Medulla oblongata (tissue), 1 donor: Measurements from ENCODE around the gene C3orf22.

Source experiments
- DNase-seq: peaks from one replicate; pipeline ENCODE4 v3.0.0-alpha.2; 2015; ENCODE audit errors: extremely low spot score

Gene C3orf22

DNA sequence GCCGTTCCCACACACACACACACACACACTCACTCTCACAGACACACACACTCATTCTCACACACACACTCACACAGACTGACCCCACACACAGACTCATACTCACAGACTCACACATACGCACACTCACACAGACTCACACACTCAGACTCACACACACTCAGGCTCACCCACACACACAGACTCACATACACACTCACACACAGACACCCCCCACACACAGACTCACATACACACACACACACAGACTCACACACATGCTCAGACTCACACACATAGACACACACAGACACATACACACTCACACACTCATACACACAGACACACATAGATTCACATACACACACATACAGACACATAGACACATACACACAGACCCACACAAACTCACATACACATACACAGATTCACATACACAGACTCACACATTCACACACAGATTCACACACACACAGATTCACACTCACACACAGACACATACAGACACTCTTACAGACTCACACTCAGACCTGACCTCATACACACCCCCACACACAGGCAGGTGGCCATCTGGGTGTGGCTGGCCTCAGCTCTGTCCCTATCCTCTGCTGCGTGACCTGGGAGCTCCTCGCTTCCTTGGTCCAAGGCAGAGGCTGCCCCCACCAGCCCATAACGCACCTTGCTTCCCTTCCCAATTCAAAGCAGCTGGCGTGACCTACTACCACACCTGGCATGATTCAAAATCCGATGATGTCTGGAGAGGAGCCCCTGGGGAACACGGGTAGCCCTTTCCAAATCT lies 1.9 kb downstream of the C3orf22 start:
- DNase-seq, result no peak

DNA sequence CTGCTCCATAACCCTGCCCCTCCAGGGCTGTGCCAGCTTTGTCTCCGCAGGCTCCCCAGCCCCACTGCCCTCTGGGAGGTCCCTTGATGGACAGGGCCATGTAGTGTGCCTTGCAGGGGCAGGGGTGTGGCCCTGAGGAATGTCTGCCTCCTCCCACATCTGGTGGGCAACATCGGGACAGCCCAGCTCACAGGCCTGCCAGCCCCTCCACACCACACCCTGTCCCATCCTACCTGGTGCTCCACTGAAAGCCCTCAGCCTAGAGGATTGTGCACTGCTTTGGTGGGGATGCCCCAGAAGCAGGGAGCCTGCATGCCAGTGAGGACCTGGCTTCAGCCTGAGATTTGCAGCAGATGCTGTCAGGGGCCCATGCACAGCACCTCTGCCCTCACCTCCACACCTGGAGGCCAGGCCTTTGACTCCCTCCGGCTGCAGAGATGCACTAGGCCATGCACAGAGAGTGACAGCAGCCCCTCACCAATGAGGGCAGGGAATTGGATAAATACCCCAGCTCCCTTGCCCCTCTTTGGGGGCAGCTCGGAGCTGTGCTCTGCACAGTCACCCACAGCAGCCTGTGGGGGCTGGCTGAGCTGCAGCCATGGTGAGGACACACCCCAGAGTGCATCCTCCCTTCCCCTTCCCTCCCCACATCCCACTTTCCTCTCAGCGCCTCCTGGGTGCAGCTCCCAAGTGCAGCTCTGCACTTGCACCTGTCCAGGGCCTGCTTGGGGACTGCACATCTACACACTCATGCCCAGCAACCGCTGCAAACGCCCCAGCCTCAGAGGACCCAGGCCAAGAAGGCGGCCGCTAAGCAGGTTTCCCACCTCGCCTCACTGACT lies 2.7 kb downstream of the C3orf22 start:
- no peak for DNase-seq

DNA sequence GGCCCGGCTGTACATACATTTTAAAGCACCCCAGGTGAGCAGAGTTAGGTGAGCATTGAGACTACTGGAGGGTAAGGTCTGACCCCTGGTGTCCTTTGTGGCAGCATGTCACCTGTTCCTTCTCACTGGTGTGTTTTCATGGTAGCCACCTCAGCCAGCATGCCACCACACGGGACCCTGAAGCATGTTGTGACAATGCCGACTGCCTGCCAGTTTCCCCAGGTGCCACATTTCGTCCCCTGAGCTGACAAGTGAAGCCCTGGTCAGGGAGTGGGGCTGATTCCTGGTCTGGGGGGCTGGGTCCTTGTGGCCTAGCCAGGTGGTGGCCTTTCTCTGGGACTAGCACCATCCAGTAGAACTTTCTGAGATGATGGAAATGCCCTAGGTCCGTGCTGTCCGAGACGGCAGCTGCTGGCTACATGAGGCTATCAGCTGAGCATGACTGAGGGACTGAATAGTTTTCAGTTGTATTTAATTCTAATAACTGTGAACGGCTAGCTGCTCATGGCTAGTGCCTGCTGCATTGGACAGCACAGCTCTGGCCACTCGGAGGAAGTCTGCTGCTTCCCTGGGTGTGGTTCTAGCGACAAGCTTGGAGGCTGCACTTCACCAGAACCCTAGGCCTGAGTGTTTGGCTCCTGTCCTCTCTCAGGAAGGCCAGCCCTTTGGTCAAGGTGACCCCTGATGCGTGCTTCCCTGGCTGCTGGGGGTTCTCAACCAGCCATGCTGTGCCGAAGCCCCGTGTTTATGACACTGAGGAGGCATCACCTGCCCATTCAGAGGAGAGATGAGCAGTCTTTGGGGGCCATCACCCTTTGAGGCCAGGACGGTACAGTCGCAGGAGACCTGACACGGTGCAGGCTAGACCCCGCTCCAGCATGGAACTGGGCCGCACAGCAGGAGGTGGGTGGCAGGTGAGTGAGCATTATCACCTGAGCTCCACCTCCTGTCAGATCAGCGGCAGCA lies 3.9 kb downstream of the C3orf22 start:
- no peak for DNase-seq

DNA sequence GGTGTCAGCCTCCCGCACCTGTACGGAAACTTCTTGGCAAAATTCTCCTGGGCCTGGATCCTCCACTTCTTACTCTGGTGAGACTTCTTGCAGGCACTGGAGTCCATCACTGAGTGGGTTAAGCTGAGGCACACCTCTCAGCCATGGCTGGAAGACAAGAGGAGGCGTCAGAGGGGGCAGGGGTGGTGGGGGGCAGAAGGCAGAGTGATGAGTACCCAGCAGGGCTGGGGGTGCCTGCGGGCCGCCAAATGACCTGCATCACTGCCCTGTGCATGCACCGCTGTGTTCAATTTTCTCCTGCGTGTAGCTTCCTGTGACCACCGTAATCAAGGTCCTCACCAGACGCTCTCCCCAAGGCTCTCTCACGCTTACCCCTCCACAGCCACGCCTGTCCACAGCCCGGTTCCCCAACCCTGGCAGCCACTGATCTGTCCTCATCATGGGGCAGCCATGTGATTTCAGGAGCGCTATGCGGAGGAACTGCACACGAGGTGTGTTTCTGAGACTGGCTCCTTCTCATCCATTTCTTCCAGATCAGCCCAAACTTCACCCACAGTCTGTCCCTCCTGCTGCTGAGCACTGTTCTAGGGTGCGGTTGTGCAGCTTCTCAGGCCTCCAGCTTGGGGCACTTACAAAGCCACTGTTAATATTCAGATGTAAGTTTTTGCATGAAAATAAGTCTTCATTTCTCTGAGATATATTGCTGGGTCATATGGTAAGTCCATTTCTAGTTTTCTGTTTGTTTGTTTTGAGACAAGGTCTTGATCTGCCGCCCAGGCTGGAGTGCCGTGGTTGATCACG lies 5.2 kb downstream of the C3orf22 start:
- DNase-seq, result no peak

DNA sequence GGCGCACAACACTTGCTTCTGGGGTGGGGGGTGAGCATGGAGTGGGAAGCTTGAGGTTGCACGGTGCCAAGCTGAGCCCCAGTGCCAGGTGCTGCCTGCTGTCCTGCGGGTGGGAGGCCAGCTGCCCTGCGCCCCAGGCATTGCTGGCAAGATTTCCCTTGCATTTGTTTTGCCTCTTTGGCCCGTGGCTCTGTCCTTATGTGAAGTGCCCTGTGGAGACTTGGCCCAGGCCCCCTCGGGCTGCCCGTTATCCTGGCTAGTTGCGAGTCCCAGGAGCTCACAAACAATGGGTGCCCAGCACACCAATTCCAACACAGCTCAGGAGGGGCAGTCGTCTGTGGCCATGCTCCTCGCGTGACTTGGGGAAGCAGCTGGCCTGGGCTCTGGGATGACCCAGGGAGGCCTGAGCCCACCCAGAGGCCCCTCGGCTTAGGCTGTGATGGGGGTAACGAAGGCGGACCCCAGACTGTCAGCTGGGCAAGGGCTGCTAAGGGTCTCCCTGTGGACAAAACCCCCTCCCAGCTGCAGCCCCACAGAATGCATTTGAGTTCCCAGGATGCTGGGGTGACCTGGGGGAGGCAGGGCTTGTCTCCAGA lies 5.9 kb downstream of the C3orf22 start:
- no peak for DNase-seq

DNA sequence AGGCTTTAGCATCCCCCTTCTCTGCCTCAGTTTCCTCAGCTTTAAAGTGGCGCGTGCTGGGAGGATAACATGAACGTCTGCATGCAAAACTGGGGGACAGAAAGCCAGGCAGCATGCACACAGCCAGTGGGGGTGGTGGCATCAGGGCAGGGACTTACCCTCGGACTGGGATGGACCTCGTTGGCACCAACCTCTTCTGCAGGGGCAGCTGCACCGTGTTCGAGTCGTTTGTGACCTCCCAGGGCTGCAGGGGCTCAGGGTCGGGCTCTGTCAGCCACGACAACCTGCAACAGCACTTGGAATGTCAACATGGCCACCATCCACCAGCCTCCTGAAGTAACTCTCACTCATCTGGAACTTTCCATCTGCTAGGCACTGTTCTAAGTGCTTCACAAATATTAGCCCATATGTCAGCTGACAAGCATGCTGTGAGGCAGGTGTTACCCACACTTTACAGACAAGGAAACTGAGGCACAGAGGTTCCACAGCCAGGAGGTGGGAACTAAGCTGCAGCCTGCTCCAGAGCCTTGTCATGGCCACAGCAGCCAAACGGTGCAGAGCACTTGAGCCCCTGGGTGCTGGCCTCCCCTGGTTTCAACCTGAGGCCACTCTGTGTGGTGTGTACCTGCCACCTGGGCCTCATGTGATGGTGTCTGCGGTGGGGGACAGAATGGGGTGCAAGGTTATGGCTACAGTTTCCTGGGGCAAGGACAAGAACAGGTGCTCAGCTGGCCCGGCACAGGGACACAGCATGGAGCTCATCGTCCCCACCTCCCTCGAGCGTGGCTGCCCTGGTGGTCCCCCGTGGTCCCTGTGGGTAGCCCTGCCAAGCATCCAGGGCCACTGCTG lies 6.7 kb downstream of the C3orf22 start:
- no peak for DNase-seq

DNA sequence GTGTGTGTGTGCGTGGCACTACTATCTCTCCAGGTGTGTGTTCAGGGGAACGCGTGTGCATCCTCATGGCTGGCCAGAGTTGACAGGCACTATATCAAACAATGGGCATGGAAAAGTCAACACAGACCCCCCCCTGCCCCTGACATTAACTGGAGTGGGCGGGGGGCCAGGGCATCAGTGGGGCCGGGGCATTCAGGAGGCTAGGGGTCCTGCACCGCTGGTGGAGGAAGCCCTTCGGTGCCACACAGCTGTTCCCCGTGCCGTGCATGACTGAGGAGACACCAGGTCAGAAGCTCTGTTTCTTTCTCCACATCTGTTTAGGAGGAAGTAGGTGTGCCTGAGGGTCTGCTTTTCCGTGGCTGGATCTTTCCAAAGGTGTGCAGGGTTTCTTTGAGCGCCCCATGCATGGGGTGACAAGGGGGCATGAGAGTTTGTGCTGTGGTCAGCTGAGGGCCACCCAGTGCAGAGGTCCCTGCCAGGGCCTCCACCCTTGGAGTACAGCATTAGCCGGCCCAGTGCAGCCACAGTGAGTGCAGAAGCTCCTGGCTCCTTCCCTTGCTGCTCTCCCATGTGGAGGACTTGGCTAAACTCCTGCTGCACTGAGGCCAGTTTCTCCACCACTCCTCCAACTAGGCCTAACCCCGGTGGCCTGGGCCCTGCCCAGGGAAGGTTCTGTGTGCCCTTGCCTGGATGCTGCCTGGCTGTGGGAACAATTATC lies 7.5 kb downstream of the C3orf22 start:
- peak; percentile 29 for DNase-seq

DNA sequence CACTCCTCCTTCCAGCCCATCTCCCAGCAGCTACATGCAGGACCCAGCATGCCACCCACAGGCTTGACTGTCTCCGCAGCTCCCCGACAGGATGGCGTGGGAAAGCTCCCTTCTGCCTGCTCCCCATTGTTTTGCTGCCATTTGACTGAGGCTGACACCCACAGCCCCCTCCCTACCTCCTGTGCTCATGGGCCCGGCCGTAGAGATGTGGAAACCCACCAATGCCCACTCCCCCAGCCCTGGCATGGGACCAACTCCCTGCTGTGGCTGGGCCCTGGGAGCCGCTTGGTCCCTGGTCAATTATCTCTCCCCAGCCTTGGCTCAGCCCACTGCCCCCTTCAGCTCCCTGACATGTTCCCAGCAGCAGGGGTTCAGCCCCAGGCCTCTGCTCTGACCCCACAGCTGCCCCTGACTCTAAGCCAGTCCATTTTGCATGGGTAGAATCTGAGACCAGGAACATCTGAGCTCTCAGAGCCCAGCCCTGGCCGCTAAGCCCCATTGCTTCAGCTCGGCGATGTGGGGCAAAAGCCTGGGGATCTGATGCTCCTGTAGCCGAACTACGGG lies 8.2 kb downstream of the C3orf22 start:
- no peak for DNase-seq

DNA sequence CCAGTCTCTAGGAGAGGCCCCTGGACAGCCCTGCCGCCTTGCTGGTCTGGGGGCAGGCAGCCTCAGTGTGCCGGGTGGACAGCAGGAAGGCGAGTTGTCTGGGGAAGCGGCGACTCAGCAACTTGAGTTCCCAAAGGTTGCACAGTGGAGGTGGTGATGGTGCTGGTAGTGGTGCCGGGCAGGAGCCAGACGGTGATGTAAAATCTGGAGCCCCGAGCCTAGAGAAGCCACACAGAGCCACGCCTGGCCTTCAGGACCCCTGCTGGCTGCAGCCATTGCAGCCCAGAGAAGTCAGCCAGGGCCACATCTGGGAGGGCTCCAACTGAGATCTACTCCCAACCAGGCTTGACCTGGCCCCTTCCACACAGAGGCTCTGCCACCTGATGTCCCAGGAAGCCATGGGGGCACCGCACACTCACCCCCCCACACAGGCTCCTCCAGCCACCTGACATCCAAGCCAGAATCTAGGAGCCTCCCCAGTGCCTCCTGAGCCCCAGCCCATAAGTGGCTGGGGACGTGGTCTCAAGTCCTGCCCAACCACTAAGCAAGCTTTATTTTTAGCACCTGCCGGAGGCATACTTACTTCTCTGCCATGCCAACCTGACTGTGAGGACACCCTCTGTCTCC lies 8.8 kb downstream of the C3orf22 start:
- DNase-seq, result no peak

DNA sequence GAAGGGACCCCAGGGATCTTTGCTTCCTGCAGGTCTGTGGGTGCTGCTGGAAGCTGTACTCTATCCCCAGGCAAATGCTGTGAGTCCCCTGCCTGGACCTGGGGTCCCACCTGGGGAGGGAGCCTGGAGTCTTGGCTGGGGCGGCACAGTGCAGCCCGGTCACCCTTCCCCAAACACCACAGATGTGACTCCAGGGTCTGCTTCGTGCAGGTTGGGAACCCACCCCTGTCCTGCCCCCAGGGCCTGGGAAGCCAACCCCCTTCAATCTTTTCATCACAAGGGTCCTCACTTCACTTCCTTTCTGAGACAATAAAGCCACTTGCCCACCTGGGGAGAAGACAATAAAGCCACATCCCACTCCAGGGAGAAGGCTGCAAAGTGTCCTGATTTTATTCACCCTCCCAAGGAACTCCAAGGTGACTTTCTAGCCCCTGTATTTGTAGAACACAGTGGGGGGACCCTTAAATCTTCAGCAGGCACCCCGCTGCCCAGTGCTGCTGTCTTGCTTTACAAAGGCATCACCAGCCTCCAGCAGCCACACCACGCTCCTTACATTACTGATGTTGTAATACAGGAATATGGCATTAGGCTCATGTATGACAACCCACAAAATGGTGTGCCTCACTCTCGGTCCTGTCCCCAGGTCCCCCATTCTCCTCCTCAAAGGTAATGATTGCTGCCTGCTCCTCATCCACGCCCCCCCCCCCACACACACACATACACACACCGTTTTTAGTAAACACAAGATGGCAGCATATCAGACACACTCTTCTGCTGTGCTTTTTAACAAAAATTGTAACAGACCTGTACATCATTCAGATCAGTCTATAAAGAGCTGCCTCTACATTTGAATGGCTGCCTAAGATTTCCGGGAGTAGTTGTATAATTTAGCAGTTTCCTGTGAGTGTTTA lies 9.9 kb downstream of the C3orf22 start:
- no peak for DNase-seq

DNA sequence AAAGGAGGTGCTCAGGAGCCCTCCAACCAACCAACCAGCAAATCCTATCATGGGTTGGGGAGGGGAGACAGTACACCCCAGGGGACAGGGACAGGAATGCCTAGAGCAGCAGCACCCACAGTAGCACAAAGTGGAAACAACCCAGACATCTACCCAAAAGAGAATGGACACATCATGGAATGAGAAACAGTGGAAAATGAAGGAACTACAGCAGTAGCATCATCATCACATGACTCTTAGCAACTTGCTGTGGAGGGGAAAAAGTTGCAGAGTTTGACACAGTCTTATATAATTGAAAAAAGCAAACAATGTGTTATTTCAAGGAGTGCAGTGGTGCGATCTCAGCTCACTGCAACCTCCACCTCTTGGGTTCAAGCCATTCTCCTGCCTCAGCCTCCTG lies 11.0 kb downstream of the C3orf22 start:
- DNase-seq, result no peak

DNA sequence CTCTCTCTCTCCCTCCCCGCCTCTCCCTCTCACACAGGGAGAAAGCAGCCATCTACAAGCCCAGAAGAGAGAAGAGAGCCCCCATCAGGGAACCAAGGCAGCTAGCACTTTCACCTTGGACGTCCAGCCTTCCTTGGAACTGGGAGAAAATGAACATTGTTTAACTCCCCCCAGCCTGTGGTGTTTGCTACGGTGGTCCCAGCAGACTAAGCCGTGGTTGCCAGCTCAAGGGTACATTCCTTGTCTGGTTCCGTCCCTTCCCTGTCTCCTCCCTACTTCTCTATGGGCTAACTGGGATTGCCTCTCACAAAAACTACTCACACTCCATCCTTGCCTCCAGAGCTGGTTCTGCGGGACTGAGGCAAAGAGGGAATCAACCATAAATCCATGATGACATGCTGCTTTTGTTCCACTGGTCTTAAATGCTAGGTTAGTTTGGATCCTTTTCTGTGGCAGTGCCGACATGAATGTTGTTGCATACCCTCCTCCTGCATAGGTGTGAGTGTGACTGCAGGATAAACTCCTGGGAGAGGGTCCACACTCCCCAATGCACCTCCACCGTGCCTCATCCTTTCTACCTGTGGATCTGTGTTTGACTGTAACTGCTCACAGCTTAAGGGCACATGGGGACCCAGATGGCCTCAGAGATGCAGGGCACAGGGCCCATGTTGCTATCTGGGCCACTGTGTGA lies 12.0 kb downstream of the C3orf22 start:
- DNase-seq, result no peak

DNA sequence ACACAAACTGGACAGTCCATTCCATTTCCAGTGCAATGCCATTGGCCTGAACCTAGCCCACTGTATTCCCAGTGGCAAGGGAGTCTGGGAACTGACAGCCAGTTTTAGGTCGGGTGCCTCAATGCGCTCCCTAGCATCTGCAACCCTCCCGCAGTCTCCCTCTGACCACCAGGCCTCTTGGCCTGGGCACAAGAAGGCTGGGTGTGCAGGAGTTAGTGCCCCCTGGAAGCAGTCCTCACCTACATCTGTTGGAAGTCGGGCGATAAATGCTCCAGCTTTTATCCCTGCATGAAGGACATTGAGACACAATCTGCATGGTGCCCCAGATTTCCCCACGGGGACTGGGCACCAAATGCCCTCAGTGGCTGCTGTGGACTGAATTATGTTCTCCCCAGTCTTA lies 12.7 kb downstream of the C3orf22 start:
- DNase-seq, result no peak

DNA sequence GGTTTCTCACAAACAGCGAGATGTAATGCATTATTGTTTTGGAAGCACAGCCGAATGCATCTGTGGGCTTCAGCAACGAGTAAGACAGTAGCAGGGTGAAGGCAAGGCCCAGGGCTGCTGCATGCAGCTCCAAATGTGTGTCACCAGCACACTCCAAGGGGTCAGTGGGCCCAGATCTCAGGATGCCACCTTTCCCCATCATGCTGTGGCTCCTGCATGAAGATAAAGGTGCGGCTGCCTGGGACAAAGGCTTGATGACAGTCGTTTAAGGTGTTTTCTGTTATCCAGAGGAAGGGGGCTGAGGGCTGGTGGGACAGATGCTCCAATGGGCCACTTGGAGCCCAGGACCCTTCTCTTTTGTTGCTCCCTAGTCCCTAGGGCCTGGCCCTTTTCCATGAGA lies 13.2 kb downstream of the C3orf22 start:
- DNase-seq, result no peak

DNA sequence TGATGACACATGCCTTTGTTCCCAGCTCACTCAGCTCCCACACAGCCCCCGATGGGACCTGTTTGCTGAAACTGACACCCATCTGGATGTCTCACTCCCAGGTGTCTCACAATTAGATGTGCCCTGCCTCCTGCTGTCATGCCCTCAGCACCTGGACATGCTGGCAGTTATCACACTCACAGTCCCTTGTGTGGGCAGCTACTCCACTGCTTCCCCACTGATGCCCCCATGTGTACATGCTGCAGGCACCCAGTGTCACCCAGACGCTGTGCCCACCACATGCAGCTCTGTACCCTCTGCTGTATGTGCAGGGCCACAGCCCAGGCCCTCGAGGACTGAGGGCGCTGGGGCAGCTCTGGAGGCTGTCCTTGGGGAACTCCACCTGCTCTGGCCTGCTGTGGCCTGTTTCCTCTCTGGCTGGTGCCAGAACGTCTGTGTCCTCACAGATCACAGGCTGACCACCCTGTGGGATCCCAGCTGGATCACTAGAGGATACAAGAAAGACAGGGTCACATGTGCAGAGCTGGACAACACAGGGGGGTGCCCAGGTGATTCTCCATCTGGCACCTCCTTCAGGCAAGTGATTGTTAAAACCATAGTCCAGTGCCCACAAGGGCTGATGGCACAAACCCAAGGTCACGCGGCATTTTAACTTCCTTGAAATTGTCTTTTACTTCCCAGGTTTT lies 14.0 kb downstream of the C3orf22 start:
- DNase-seq, result no peak

DNA sequence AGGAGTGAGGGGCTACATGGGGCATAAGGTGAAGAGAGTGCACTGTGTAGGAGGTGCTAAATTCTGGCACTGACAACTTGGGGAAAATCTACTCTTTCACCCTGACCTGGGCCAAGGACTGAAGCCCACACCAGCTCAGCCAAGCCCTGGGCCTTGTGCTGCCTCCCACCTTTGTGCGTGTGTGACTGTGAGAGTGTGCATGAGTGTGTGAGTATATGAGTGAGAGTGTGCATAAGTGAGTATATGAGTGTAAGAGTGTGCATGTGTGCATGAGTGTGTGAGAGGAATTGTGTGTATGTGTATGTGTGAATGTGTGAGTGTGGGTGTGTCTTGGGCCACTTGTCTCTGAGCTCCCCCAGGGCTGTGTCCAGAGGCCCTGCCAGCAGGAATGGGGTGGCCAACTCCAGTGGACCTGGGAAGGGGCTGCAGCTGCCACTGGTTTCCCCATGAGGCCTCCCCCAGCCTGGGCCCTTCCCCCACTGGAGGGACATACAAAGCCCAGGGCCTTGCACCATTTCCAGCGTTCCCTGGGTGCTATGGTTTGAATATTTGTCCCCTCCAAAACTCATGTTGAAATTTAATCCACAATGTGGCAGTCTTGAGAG lies 15.2 kb downstream of the C3orf22 start:
- DNase-seq, result no peak
